ENCODE results near the gene HEG1. TPM values are rescaled to one million over a fixed set of nuclear protein-coding genes. Genes with fewer than 3 reads are reported as not detected.

HEG1 gene
- total and polyA plus RNA-seq, 2 donors (not counting 3 experiments of a cell fraction or from before 2014, with no cell fraction given) = 50.1 to 106 TPM

DNA sequence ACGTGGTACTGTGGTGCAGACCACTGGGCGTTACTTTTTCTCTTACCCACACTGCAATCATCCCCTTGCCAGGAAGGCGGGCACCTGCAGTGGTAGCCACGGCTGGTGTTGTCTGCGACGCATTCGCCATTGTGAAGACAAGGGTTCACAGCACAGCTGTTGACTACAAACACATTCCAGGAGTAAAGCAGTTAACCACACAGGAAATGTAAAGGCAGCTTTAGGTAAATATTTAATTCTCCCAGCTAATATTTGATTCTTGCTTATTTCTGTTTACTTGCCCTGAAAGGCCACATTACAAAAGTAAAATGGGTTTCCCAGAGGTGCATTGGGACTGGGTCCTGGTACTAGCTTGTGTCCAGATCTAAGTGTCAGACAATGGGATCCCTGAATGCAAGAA is 45.4 kb downstream of the HEG1 start:
- no peak overlapping the region for H2AFZ ChIP-seq (ENCODE audit: low read depth, low read length)
- H3K27ac ChIP-seq (ENCODE audit: insufficient read depth, low read depth, low read length) = no peak overlapping the region
- H3K4me2 ChIP-seq (ENCODE audit: insufficient read depth, low read length) = no peak overlapping the region
- H3K4me3 ChIP-seq (replicated peaks in 1 of 3; ENCODE audit: insufficient read depth in 1 of 3, low read depth in 1 of 3, low read length in 3 of 3) = no peak overlapping the region
- H3K9me3 ChIP-seq (replicated peaks; ENCODE audit: control insufficient read depth, insufficient read depth, low read length) = no peaks in the 10 kb centered on the region
- H3K36me3 ChIP-seq (ENCODE audit: control insufficient read depth in 2 of 2, extremely low read depth in 1 of 2, insufficient read depth in 2 of 2, low read length in 2 of 2) = peaks cover 20 to 43% of the 10 kb centered on the region in 2 experiments
- no peaks in the 10 kb centered on the region for H3K27me3 ChIP-seq (ENCODE audit: control insufficient read depth in 2 of 2, insufficient read depth in 2 of 2, low read length in 2 of 2)
- FAIRE-seq (no peak), DNase-seq (ENCODE audit: low read depth, low spot score) (no peak)
- H3K79me2 ChIP-seq (ENCODE audit: control insufficient read depth, insufficient read depth, low read length) = no peaks in the 10 kb centered on the region
- no TSS peak for BruUV-seq (replicated peaks)
- dilution Hi-C loops (cut with MboI; ENCODE audit: extremely low pct_ligation_motif_present, low sequenced_read_pairs) = no loop called here
- no peak overlapping the region for H3K9ac ChIP-seq (replicated peaks; ENCODE audit: extremely low read depth, insufficient read depth, low read length)
- intact Hi-C loops (cut with micrococcal nuclease) = loop anchor here (5.0 kb wide), 1 partner anchor 42 kb away; no protein-coding TSS in a partner anchor
- no peaks in the 10 kb centered on the region for H3K9me1 ChIP-seq (replicated peaks; ENCODE audit: control insufficient read depth, extremely low read depth, insufficient read depth, low read length)
- no peaks in the 10 kb centered on the region for H4K20me1 ChIP-seq (replicated peaks; ENCODE audit: control insufficient read depth, extremely low read depth, insufficient read depth, low read length)
- CTCF ChIA-PET = no interaction called here
- POLR2A ChIA-PET = no interaction called here
- TF ChIP-seq, protein P1, sequence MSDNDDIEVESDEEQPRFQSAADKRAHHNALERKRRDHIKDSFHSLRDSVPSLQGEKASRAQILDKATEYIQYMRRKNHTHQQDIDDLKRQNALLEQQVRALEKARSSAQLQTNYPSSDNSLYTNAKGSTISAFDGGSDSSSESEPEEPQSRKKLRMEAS (IDR thresholded peaks at IDR 0.05; ENCODE audit: insufficient read depth, insufficient read length) = no peak
- no peak for TF ChIP-seq POLR2AphosphoS5 (IDR thresholded peaks at IDR 0.05; ENCODE audit: insufficient read depth, low read depth, low read length)
- TF ChIP-seq FOS (IDR thresholded peaks at IDR 0.05; ENCODE audit: borderline replicate concordance, insufficient read depth, low read length) = no peak
- TF ChIP-seq MYC (IDR thresholded peaks at IDR 0.05; ENCODE audit: low read depth, low read length) = no peak
- no peak for TF ChIP-seq POLR2A (IDR thresholded peaks at IDR 0.05; ENCODE audit: low read depth, low read length)
- no peak for TF ChIP-seq EZH2 (IDR thresholded peaks at IDR 0.05; ENCODE audit: borderline replicate concordance, low read depth, low read length, severe bottlenecking)
- no peak for TF ChIP-seq GATA2 (IDR thresholded peaks at IDR 0.05; ENCODE audit: insufficient read depth, insufficient read length, low read depth, low read length)
- TF ChIP-seq, protein P2, sequence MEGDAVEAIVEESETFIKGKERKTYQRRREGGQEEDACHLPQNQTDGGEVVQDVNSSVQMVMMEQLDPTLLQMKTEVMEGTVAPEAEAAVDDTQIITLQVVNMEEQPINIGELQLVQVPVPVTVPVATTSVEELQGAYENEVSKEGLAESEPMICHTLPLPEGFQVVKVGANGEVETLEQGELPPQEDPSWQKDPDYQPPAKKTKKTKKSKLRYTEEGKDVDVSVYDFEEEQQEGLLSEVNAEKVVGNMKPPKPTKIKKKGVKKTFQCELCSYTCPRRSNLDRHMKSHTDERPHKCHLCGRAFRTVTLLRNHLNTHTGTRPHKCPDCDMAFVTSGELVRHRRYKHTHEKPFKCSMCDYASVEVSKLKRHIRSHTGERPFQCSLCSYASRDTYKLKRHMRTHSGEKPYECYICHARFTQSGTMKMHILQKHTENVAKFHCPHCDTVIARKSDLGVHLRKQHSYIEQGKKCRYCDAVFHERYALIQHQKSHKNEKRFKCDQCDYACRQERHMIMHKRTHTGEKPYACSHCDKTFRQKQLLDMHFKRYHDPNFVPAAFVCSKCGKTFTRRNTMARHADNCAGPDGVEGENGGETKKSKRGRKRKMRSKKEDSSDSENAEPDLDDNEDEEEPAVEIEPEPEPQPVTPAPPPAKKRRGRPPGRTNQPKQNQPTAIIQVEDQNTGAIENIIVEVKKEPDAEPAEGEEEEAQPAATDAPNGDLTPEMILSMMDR (IDR thresholded peaks at IDR 0.05; ENCODE audit: extremely low read depth in 1 of 2, insufficient read depth in 1 of 2, low read depth in 1 of 2, low read length in 2 of 2) = no peak
- no peak for TF ChIP-seq JUN (IDR thresholded peaks at IDR 0.05; ENCODE audit: borderline replicate concordance, insufficient read depth, insufficient read length, low read depth)
- H3K4me1 ChIP-seq (ENCODE audit: control insufficient read depth, extremely low read depth, insufficient read depth, low read length) = peaks cover 8% of the 10 kb centered on the region
